GM12878 (cell line): ENCODE results near the gene NAALADL2. TPM values are rescaled to one million over a fixed set of nuclear protein-coding genes. Genes with fewer than 3 reads are reported as not detected.

Experiments used
- ATAC-seq: fragments of 200-7000 bp; cut with Tn5 transposase; 3 replicates; pipeline ENCODE4 v1.9.1; 2020; ENCODE audit warnings: mild to moderate bottlenecking, moderate library complexity
- BruUV-seq: library from RNA; stranded (reverse); fragments of 400-500 nt; replicated peaks from 2 replicates; lab custom pipeline; 2021; lab: Mats Ljungman, UMichigan
- CTCF ChIA-PET: fragments of 300-600 bp; sonication (Branson Sonifier 250); formaldehyde crosslinking; extraction: SDS; loops from one replicate; lab custom pipeline; 2021; ENCODE audit warnings: inconsistent platforms; lab: Yijun Ruan, JAX
- POLR2A ChIA-PET: fragments of 350-600 bp; formaldehyde crosslinking; extraction: SDS; loops from one replicate; lab custom pipeline; 2021; ENCODE audit warnings: inconsistent platforms; lab: Charles Lee
- RAD21 ChIA-PET: fragments of 300-600 bp; sonication (Branson Sonifier 250); formaldehyde crosslinking; loops from one replicate; lab custom pipeline; 2023; ENCODE audit warnings: antibody characterized with exemption; ENCODE audit not compliant: unreplicated experiment; lab: Charles Lee
- SMC1A ChIA-PET: fragments of 300-600 bp; sonication (Branson Sonifier 250); formaldehyde crosslinking; loops from one replicate; lab custom pipeline; 2023; ENCODE audit not compliant: unreplicated experiment, uncharacterized antibody; lab: Charles Lee
- DNase-seq: peaks from one replicate; pipeline ENCODE4 v3.0.0-alpha.2; 2011; ENCODE audit warnings: low read depth, low spot score
- FAIRE-seq: peaks from 3 replicates; lab custom pipeline; 2011; peaks lifted over from hg19 to GRCh38; lab: Jason Lieb, UNC
- H2AFZ ChIP-seq: 2 replicates; pipeline ENCODE4 v1.6.0; 2011; ENCODE audit warnings: low read depth, low read length, control low read depth; ENCODE audit not compliant: control insufficient read depth
- H3K27ac ChIP-seq: 2 replicates; pipeline ENCODE4 v1.5.1; 2011; ENCODE audit warnings: control low read depth; ENCODE audit not compliant: control insufficient read depth, insufficient read depth
- H3K27me3 ChIP-seq, 2 experiments: replicated peaks in 1 of 2; 2 replicates each; pipeline versions ENCODE4 v1.6.0 to v1.6.1; 2011; ENCODE audit warnings: low read length in 1 of 2; ENCODE audit not compliant: control insufficient read depth in 2 of 2, insufficient read depth in 2 of 2
- H3K36me3 ChIP-seq, 2 experiments: 2 replicates each; pipeline ENCODE4 v1.5.1; 2011; ENCODE audit warnings: low read length in 1 of 2; ENCODE audit not compliant: control insufficient read depth in 2 of 2, insufficient read depth in 2 of 2
- H3K4me1 ChIP-seq: 2 replicates; pipeline ENCODE4 v1.6.1; 2011; ENCODE audit warnings: mild to moderate bottlenecking, low read length, moderate library complexity, mixed read lengths; ENCODE audit not compliant: control insufficient read depth, insufficient read depth
- H3K4me2 ChIP-seq: 2 replicates; pipeline ENCODE4 v1.6.0; 2011; ENCODE audit warnings: control low read depth; ENCODE audit not compliant: control insufficient read depth, insufficient read depth
- H3K4me3 ChIP-seq: fragments of 200-600 bp; sonication (generic); 2 replicates; pipeline ENCODE4 v1.5.1; 2016
- H3K79me2 ChIP-seq: 2 replicates; pipeline ENCODE4 v1.6.0; 2011; ENCODE audit warnings: low read length; ENCODE audit not compliant: control insufficient read depth, insufficient read depth
- H3K9ac ChIP-seq: 2 replicates; pipeline ENCODE4 v1.8.0; 2011; ENCODE audit warnings: low read length, control low read depth, mixed read lengths; ENCODE audit not compliant: control insufficient read depth, insufficient read depth
- H3K9me3 ChIP-seq: replicated peaks from 3 replicates; pipeline ENCODE4 v1.5.1; 2011; ENCODE audit warnings: mild to moderate bottlenecking, low read length; ENCODE audit not compliant: control insufficient read depth, insufficient read depth
- H4K20me1 ChIP-seq: 2 replicates; pipeline ENCODE4 v1.6.0; 2011; ENCODE audit not compliant: control insufficient read depth, insufficient read depth
- CHD1 ChIP-seq: IDR thresholded peaks from 2 replicates; pipeline ENCODE4 v1.6.1; 2012; ENCODE audit warnings: low read depth, low read length, improper control_type of control experiment
- CREB1 ChIP-seq: IDR thresholded peaks from 2 replicates; pipeline ENCODE4 v1.6.1; 2012; ENCODE audit warnings: low read depth, mild to moderate bottlenecking, inconsistent platforms
- EZH2 ChIP-seq: IDR thresholded peaks from 2 replicates; pipeline ENCODE4 v1.6.1; 2012; ENCODE audit warnings: low read depth, mild to moderate bottlenecking, control low read depth, inconsistent platforms, low read length, borderline replicate concordance; ENCODE audit not compliant: control insufficient read depth
- KDM1A ChIP-seq: fragments of 200-600 bp; sonication (generic); IDR thresholded peaks from 2 replicates; pipeline ENCODE4 v1.6.1; 2016; ENCODE audit warnings: borderline replicate concordance
- NFXL1 ChIP-seq: fragments of 450-650 bp; IDR thresholded peaks from 2 replicates; pipeline ENCODE4 v1.6.1; 2017; ENCODE audit warnings: antibody characterized with exemption, mild to moderate bottlenecking, borderline replicate concordance
- PAX8 ChIP-seq: fragments of 450-650 bp; IDR thresholded peaks from 2 replicates; pipeline ENCODE4 v1.6.1; 2017; ENCODE audit warnings: mild to moderate bottlenecking, moderate library complexity
- RELA ChIP-seq: fragments of 450-650 bp; IDR thresholded peaks from 2 replicates; pipeline ENCODE4 v1.8.0; 2014; ENCODE audit warnings: borderline replicate concordance; ENCODE audit not compliant: partially characterized antibody
- SREBF2 ChIP-seq: IDR thresholded peaks from 2 replicates; pipeline ENCODE4 v1.6.1; 2012; ENCODE audit warnings: mild to moderate bottlenecking, low read length
- YBX1 ChIP-seq: fragments of 450-650 bp; IDR thresholded peaks from 2 replicates; pipeline ENCODE4 v1.6.1; 2016; ENCODE audit warnings: antibody characterized with exemption
- WGBS: methylation state at CpG from one replicate; pipeline ENCODE4 v1.1.6; 2016; ENCODE audit warnings: low lambda C conversion rate; ENCODE audit not compliant: insufficient replicate concordance, insufficient coverage; ENCODE audit errors: missing lambda C conversion rate; 5-methylcytosine and 5-hydroxymethylcytosine counted together
- in situ Hi-C: fragments of 300-500 bp; cut with MboI; formaldehyde crosslinking; loops from 9 replicates; pipeline ENCODE4 v1.14.3; 2018; ENCODE audit warnings: mixed read lengths
- intact Hi-C: fragments of 100-400 bp; cut with micrococcal nuclease; formaldehyde crosslinking; loops from one replicate; pipeline ENCODE4 v1.14.2; 2022; ENCODE audit not compliant: unreplicated experiment
- polyA plus RNA-seq, 11 experiments: library from polyadenylated mRNA; depleted of rRNA in 4 of 11; unstranded in 6 of 11; stranded (reverse) in 5 of 11; fragments of >200 nt; fragmentation: Nextera tagmentation in 4 of 11; fragmentation: Illumina TruSeq in 1 of 11; extraction: Ambion mirVana in 4 of 11; extraction: Trizol in 1 of 11; gene quantifications; 1 replicate in 1 of 11; 2 replicates in 10 of 11; pipeline versions ENCODE4 v1.2.1 to v1.2.3, GENCODE V29; 2011 to 2016; ENCODE audit warnings: inconsistent platforms in 2 of 11, missing spikeins in 2 of 11, low read depth in 1 of 11
- total RNA-seq, 4 experiments: library from RNA; depleted of rRNA in 3 of 4; stranded (reverse); fragments of >200 nt in 3 of 4; fragmentation: Illumina TruSeq in 1 of 4; extraction: Trizol in 1 of 4; gene quantifications; 2 replicates each; pipeline versions ENCODE4 v1.2.1 to v1.2.3, GENCODE V29; 2013 to 2021
- TF ChIP-seq, protein P1 (sequence below): fragments of 450-650 bp; IDR thresholded peaks from 2 replicates; pipeline ENCODE4 v1.6.1; 2017; ENCODE audit warnings: mild to moderate bottlenecking

The NAALADL2 gene
- total and polyA plus RNA-seq, 10 of the 15 experiments (the other 5 are each of a cell fraction or from before 2014, with no cell fraction given): 0.06 to 10.8 (median 0.46) TPM

- Histone ChIP-seq H3K27ac (no peak overlapping the region), H3K9me3 (no peaks in the 10 kb centered on the region), H3K4me3 (no peak overlapping the region), H3K9ac (no peak overlapping the region), H3K4me2 (no peak overlapping the region), H2AFZ (no peak overlapping the region), H3K27me3 (no peaks in the 10 kb centered on the region), H4K20me1 (no peaks in the 10 kb centered on the region), H3K4me1 (no peaks in the 10 kb centered on the region), H3K79me2 (no peaks in the 10 kb centered on the region), H3K36me3 (no peaks in the 10 kb centered on the region)
- DNase-seq: no peak
- WGBS: 11% methylated on average over 2 of the region's 2 CpGs
- TF ChIP-seq RELA (no peak), CHD1 (no peak), SREBF2 (no peak), KDM1A (no peak), YBX1 (no peak), EZH2 (no peak), PAX8 (no peak), NFXL1 (no peak), CREB1 (no peak)
- TF ChIP-seq, protein P1, sequence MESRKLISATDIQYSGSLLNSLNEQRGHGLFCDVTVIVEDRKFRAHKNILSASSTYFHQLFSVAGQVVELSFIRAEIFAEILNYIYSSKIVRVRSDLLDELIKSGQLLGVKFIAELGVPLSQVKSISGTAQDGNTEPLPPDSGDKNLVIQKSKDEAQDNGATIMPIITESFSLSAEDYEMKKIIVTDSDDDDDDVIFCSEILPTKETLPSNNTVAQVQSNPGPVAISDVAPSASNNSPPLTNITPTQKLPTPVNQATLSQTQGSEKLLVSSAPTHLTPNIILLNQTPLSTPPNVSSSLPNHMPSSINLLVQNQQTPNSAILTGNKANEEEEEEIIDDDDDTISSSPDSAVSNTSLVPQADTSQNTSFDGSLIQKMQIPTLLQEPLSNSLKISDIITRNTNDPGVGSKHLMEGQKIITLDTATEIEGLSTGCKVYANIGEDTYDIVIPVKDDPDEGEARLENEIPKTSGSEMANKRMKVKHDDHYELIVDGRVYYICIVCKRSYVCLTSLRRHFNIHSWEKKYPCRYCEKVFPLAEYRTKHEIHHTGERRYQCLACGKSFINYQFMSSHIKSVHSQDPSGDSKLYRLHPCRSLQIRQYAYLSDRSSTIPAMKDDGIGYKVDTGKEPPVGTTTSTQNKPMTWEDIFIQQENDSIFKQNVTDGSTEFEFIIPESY: no peak
- no peak for ATAC-seq
- intact Hi-C loops: no loop called here
- ChIA-PET SMC1A (no interaction called here), POLR2A (no interaction called here), CTCF (no interaction called here), RAD21 (no interaction called here)
- no peak for FAIRE-seq
- in situ Hi-C loops: no loop called here
- no TSS peak for BruUV-seq
Observed at GRCh38 chr3:175211466-175211865, 352.3 kb downstream of the NAALADL2 start.
